Activated CD8-positive, alpha-beta memory T cell treated with anti-CD3 and anti-CD28 coated beads for 1 hour (primary cell): ENCODE data around the gene PTX4.

ENCODE experiments used
- DNase-seq, 2 donors: peaks; one replicate each; pipeline ENCODE4 v3.0.0-alpha.2; 2020; ENCODE audit warnings: low read depth in 1 of 2; ENCODE audit errors: extremely low read depth in 1 of 2

The PTX4 gene

GRCh38 chr16:1488619-1489018 is at the start of gene PTX4:
Gene PTX4, minus strand, starts transcription at chr16:1488944. Its CDS starts 35 bp downstream, at chr16:1488909.
- no peak for DNase-seq

GRCh38 chr16:1537763-1538289 is 49.1 kb upstream of the PTX4 start:
- DNase-seq: no peak

GRCh38 chr16:1537138-1537577 is 48.4 kb upstream of the PTX4 start:
- DNase-seq: no peak

GRCh38 chr16:1536601-1537000 is 47.9 kb upstream of the PTX4 start:
- no peak for DNase-seq

GRCh38 chr16:1535391-1536291 is 46.9 kb upstream of the PTX4 start:
- DNase-seq: no peak

GRCh38 chr16:1534021-1535020 is 45.6 kb upstream of the PTX4 start:
- no peak for DNase-seq

DNA sequence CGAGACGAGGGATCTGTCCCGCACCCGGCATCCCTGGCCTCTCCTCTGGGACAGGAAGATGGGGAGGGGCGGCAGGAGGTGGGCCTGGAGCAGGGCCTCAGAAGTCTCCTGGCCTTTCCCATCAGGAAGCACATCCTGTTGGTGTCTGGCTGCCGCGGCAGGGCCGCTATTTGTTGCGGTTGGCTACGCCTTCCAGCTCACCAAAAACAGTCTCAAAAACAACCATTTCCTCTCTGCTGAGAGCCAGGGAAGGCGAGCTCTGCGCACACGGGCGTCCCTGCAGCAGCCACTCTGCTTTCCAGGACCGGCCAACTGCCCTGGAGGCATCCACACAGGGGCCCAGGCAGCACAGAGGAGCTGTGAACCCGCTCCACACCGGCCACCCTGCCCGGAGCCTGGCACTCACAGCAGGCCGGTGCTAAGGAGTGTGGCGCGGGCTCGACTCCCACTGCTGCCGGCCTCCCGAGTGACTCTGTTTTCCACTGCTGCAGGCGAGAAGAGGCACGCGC is 44.8 kb upstream of the PTX4 start, which contains the start of gene TMEM204:
Gene TMEM204, plus strand, starts transcription at position 224 of the 509 bp plus-strand sequence. CDS start 610 bp downstream, outside the sequence.
- DNase-seq: no peak

DNA sequence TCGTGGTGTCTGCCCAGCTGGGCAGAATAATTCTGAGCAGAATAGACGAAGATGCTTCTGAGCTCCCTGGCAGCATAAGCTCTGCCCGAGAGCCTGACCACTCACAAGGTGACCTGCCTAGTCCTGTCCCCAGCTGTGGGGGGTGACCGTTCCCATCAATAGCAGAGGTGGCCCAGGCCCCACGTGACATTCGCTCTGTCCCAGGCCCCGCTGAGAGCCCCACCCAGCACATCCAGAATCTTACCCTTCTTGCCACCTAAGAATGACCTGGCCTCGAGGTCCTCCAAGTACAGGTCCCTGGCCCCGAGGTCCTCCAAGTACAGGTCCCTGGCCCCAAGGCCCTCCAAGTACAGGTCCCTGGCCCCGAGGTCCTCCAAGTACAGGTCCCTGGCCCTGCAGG is 44.0 kb upstream of the PTX4 start:
- no peak for DNase-seq

GRCh38 chr16:1532081-1532760 is 43.5 kb upstream of the PTX4 start:
- DNase-seq: no peak

DNA sequence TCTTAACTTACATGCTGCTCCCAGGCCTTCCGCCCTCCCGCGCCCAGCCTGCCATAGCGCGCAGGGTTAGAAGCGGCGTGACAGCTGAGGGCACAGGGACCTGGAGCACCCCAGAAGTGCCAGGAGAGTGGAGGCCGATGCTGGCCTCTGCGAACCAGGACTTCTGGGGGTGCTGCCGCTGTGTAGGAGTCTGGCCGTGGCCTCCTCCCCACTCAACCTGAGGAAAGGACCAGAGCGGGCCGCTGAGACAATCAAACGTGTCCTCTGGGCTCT is 42.8 kb upstream of the PTX4 start:
- DNase-seq: no peak

DNA sequence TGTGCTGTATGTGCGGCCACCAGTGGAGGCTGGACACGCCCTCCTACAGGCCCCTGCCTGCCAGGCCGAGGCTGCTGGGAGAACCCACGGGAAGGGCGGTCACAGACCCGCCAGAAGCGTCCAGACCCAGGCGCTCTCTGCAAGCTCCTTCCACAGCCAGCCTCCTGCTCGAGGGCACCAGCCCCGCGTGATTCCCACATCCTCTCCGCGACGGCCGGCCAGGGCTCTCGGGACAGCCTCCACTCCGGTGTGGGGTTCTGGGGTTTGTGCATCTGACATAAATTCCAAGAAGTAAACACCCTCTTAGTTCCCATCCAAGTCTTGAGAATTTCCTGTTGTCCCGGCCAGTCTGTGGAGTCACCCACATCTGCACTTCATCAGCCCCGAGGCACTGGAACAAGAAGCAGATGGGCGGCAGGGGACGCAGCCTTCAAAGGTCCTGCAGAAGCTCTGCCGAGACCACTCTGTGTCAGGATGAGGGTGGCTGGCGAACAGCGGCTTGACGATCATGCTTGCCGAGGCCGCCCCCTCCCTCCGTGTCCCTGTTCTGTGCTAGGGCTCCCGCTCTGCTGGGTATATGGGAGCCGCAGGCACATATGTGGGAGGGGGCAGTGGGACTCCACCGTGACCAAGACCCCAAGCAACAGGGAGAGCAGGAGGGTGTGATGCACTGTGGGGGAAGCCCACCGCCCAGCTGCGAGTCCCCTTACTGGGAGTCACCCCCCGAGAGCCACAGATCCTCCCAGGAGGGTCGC is 42.3 kb upstream of the PTX4 start:
- DNase-seq: no peak

- DNase-seq: no peak
Measured at GRCh38 chr16:1530349-1530882, 41.7 kb upstream of the PTX4 start.

DNA sequence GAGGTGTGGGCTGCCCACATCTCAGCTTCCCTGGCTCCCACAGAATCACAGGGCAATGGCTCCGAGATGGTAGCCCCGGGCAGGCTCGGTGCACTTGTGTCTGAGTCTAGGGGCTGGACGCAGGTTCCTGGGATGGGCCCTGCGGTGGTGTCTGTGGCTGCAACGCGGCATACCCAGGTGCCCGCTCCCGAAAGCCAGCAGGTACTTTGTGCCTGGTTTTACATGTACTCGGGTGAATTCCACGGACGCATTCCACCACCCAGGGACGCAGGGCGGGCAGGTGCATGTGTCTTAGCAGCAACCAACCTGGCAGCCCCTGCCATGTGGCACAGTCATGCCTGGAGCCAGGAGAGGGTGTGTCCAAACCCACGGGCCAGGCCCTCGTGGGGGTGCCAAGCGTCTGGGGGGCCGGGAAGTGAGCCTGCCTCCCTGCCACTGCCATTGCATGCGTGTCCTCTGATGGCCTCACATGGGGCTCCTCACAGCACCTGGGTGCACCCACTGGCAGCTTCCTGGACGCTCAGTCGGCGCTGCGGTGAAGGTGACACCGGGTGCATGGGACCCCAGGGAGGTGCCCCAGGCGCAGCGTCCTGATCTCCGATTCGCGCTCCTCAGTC is 40.3 kb upstream of the PTX4 start:
- no peak for DNase-seq

DNA sequence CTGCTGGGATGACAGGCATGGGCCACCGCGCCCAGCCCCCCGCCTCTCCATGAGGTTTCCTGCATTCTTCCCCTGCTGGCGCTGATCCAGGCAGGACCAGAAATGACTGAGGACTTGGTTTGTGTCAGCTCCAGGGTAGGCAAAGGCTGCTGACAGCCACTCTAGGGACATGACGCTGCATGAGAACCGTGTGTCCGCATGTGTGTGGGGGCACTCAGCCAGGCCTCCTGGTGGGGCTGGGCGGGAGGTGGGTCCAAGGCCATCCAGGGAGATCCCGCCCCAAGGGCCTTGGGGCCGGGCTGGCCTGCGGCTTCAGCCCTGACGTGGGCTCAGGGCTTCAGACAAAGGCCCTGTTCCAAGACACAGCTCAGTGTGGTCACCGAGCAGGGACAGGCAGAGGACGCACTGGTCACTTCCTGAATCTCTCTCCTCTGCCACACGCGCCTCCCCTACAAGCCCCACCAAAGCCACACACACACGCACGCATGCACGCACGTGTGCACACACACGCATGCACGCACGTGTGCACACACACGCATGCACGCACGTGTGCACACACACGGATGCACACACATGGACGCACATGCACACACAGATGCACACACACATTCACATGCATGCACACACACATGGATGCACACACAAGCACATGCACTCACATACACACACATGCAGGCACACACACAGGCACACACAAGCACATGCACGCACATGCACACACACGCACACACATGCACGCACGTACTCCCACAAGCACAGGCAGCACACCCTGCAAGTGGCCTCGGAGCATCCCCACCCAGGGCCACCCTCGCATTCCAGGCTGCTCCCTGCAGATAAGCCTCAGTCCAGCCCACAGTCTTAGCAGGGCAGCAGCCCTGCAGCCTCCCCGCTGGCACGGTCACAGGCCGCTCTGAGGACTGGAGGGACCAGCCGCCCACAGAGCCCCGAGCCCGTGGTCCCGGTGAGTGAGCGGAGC is 39.4 kb upstream of the PTX4 start:
- no peak for DNase-seq

- no peak for DNase-seq
Measured at GRCh38 chr16:1526608-1527555, 38.1 kb upstream of the PTX4 start.

GRCh38 chr16:1525871-1526607 is 37.3 kb upstream of the PTX4 start:
- DNase-seq: no peak
